Left renal cortex interstitium (tissue), 4 donors: ENCODE results near the gene GDPD5. TPM values are rescaled to one million over a fixed set of nuclear protein-coding genes. Genes with fewer than 3 reads are reported as not detected.

Source experiments
- DNase-seq, 4 donors: peaks; one replicate each; pipeline ENCODE4 v3.0.0-alpha.2; 2013; ENCODE audit warnings: low read depth in 4 of 4, low spot score in 2 of 4, missing footprints in 1 of 4
- polyA plus RNA-seq, 4 donors: library from polyadenylated mRNA; unstranded; fragments of 120-200 nt; gene quantifications; one replicate each; pipeline ENCODE4 v1.2.1, GENCODE V29; 2013; ENCODE audit not compliant: insufficient read length in 4 of 4

Gene GDPD5
- polyA plus RNA-seq, 4 donors = 6.7 to 17.4 (median 11.8) TPM

GRCh38 chr11:75558939-75559843, 33.5 kb upstream of the GDPD5 start:
- no peak for DNase-seq

DNA sequence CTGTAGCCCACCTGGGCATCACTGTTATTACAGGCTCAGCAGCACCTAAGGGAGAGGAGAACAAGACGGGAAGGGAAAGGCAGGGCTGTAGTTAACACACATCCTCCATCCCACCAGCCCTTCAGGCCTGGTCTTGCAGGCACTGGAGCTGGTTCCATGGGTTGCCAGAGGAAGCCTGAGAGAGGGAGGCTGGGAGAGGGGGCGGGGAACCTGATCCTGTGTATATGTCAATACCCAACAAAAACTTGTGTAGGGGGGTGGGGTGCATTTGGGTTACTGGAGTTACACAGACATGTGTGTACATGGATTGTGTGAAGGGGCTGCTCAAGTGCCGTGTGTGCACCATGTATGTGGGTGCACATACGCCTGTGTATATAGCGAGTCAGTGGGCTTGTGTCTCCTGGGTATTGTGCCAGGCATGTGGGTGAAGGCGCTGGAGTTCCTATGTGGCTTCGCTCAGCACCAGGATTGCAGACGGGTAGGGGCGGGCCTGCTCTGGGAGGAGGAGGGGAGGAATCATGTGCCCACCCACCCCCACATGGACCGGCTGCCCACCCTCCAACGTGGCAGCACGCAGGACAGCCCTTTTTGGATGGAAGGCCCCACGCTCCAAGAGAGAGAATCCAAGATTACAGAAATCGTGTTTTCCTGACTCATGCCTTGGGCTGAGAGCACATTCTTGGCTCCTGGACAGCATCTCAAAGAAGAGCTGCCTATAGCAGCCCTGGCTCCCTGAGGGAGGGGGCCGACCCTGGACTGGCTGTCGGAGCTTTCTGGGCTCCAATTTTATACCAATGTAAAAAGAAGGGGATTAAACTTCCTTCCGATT, 32.1 kb upstream of the GDPD5 start:
- DNase-seq = no peak

DNA sequence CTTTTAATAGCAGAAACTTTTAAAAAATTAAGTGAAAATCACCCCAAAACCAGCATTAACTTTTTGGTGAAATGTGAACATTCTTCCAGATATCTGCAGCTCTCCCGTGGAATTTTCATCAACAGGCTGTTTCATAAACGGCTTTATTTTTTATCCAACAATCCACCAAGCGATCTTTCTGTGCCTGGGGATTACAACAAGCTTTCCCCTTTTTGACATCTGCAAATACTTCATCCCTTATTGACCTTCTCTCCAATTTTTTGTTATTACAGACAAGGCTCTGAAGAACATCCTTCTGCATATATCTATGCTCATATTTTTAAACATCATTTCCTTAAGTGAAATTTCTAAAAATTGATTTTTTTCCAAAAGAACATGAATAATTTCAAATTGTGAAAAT, 30.5 kb upstream of the GDPD5 start:
- no peak for DNase-seq

DNA sequence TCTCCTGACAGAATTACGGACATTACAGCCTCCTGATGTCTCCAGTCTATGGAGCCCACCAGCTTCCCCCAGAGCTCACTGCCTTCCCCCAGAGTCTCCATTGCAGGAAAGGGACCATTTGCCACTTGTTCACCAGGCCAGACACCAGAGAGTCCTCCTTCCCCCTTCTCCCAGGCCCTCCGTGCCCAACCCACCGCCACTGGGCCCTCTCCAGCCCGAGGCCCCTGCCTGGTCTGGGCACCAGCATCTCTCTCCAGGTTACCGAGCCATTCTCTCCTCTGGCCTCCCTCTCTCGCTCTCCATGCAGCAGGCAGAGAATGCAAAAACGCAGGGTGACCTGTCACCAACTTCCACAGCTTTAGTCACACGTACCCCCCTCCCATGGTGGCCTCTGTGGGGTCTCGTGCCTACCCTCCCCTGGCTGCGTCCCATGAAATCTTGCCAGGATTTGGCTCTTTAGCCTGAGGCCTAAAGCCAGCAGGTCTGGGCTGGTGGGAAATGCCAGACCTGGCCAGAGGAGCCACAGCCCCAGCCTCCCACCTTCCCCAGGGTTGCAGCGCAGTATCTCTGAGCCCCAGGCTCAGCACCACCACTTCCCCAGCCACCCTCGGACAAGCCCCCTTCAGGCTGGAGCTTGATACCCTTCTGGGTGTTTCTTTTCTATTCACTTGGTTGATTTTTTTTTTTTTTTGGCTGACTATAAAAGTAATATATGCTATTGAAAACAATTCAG, 29.5 kb upstream of the GDPD5 start:
- DNase-seq = no peak

DNA sequence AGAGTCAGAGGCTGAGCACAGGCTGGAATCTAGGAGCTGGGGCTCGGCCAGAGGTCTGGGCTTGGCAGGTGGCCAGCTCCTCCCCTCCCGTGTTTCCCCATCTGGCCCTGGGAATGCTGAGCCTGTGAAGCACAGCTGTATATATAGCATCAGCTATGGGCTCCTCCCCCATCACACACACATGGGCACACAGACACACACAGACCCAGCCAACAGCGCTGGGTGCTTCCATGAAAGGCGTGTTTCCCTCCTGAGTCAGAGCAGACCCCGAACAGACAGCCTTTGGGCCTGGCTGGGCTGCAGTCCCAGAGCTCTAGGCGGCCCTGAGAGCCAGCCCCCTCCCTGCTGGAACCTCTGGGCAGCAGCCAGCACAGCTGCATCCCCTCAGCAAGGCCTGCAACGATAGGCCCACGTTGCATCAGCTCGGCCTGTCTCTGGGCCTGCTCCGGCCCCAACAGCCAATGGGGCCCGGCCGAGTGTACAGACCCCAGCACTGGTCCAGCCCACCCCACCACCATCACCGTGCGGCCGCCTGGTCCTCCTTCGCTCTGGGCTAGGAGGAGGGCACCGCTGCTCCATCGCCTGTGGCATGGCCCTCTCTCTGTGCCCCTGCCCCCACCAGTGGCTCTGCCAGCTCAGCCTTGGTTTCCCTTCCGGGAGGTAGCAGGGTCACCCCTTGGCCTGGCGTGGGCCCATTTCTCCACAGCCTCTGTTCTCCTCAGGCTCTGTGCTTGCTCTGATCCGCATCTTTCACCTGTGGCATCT, 28.7 kb upstream of the GDPD5 start:
- peak in 2 of 4 donors; percentile 88 for DNase-seq

GRCh38 chr11:75553889-75554257, 28.1 kb upstream of the GDPD5 start:
- DNase-seq = no peak

- no peak for DNase-seq
These were observed 27.4 kb upstream of the GDPD5 start for GRCh38 chr11:75553182-75553581.

DNA sequence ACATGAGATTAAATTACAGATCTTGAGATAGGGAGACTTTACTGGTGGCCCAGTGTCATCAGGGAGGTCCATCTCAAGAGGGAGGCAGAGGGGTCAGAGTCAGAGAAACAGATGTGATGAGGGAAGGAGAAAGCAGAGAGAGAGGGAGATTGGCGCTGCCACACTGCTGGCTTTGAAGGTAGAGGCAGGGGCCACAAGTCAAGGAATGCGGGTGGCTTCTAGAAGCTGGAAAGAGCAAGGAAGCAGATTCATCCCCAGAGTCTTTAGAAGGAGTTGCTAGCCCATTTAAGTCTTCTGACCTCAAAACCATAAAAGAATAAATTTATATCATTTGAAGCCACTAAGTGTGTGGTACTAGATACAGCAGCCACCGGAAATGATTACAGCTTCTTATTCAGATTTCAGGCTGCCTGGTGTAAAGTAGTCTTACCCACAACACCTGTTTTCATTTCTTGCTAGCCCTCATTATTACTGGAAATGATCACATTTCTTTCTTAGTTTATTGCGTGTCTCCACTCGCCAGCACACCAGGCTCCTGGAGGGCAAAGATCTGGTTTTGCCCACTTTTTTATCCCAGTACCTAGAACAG, 23.7 kb upstream of the GDPD5 start:
- DNase-seq = no peak

DNA sequence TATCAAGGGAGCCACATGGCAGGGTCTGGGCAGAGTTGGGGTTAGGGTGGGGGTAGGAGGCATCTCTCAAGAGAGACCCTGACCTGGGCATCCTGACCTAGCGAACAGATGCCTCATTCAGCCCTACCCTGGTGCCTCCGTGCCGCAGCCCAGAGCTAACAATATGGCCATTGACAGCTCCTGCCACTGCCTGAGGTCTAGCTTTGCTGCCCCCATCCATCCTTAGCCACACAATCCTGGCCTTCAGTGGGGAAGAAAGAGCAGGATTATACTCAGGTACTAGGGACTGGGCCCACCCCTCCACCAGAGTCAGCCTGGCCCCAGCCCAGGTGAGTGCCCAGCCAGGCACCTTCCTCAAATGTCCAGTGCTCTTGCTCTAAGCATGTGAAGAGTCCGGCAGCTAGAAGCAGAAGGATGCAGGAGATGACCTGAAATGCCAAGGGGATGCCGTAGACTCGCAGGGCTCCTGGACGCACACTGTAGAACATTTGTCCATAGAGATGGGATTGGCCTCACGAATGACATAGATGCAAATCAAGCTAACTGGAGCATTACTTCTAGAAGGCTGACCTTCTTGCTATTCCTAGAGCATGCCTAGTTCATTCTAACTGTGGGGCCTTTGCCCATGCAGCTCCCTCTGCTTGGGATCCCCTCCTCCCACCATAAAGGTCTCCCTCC, 23.0 kb upstream of the GDPD5 start:
- no peak for DNase-seq

GRCh38 chr11:75547617-75548058, 21.9 kb upstream of the GDPD5 start:
- no peak for DNase-seq

DNA sequence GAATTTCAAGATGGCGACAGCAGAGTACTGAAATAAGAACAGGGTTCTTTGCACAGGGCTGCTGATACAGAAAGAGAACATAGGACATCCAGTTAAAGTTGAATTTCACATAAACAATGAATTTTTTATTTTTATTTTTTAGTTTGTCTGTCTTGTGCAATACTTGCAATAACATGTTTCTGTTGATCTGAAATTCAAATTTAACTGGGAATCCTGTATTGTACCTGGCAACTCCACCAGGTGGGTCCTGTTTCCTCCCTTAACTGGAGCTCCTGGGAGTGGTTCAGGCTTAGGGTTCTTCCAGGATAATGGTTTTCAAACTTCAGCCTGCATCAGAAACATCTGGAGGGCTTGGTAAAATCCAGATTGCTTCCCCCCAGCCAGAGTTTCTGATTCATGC, 21.4 kb upstream of the GDPD5 start:
- no peak for DNase-seq

DNA sequence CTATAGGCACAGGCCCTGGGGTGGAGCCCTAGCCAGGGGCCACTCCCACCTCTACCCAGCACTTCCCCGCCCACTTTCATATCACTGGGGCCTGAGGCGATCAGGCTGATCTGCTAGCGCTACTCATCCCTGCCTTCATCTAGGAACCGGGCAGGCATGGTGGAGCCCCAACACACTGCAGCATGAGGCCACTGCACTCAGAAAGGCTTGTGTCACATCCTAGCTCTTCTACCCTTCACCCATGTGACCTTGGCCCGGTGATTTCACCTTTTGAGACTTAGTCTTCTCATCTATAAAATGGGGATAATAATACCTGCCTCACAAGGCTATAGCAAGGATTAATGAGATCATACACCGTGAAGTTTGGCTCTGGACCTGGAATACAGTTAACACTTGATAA, 18.1 kb upstream of the GDPD5 start:
- DNase-seq = no peak

- DNase-seq = no peak
These were observed 16.3 kb upstream of the GDPD5 start for GRCh38 chr11:75542088-75542438.

DNA sequence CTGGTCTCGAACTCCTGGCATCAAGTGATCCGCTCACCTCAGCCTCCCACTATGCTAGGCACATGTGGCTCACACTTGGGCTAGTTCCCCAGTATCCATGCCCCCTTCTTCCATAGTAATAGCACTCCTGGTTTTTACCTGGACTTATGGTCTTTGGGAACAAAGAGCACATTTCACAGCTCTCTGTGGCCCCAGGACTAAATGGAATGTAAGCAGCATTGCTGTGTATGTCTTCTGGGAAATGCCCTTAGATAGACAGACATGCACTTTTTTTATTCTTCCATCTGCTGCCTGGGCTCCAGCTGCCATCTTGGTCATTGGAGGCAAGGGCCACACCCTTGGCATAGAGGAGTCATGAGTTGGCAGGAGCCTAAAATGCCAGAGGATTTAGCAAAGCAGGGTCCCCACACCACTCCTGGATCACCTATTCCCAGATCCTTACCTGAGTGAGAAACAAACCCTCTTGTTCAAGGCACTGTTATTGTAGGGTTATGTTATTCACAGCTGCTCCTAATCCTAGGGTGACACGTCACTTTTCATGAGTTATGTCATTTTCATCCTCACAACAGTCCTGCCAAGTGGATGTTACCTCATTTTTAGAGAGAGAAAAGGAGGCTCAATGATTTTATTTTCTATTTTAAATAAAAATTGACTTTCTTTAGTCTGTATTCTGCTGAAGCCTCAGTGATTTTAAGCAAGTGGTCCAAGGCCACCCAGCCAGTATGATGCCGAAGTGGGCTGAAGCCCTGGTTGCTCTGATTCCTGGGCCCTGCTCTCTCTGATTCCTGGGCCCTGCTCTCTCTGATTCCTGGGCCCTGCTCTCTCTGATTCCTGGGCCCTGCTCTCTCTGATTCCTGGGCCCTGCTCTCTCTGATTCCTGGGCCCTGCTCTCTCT, 15.7 kb upstream of the GDPD5 start:
- no peak for DNase-seq

- no peak for DNase-seq
These were observed 14.0 kb upstream of the GDPD5 start for GRCh38 chr11:75539459-75540334.

DNA sequence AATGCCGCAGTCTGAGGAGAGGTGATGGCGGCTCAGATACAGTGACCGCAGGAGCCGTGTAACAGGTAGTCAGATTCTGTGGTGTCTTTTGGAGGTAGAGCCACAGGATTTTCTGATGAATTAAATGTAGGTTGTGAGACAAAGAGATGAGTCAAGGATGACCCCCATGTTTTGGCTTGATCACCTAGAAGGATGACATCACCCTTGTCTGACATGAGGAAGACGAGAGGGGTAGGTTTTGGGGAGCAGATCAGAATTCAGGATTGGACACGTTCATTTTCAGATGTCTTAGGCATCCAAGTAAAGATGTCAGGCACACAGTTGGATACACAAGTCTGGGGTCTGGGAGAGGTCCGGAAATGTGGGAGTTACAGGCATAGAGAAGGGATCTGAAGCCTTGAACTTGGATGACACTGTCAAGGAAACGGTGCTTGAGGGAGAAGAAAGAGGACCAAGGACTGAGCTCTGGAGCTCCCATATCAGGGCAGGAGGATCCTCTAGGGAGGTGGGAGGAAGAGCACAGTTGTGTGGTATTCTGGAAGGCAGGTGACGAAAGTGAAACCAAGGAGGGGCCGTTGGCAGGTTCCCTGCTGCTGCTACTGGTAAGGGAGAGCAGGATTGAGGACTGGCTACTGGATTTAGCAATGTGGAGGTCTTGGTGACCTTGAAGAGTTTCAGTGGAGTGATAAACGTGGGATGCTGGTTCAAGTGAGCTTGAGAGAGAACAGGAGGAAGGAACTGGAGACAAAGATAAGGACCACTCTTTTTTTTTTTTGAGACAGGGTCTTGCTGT, 12.6 kb upstream of the GDPD5 start:
- no peak for DNase-seq

DNA sequence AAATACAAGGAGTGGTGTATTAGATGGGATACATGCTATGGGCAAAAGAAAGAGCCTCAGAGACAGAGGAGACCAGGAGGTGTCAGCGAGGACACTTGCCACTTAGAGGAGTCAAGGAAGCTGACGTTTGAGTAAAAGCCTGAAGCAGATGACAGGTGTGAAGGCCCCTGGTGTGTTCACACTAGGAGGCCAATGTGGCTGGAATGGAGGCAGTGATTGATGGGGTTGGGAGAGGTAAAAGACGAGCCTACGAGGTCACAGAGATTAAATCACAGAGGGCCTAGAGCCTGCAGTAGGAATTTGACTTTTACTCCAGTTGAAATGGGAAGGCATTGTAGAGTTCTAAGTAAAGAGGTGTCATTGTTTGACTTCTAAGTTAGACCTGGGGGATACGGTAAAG, 12.0 kb upstream of the GDPD5 start:
- no peak for DNase-seq
